C4-2B (cell line): Measurements from ENCODE around the gene SYT7.

Source experiments
- ZFX ChIP-seq: fragments of 450-650 bp; IDR thresholded peaks from 2 replicates; pipeline ENCODE4 v1.6.1; 2017
- TF ChIP-seq, protein P1 (sequence below): fragments of 450-650 bp; conservative IDR thresholded peaks from 2 replicates; pipeline ENCODE4 v1.5.1; 2017; ENCODE audit warnings: mild to moderate bottlenecking

DNA sequence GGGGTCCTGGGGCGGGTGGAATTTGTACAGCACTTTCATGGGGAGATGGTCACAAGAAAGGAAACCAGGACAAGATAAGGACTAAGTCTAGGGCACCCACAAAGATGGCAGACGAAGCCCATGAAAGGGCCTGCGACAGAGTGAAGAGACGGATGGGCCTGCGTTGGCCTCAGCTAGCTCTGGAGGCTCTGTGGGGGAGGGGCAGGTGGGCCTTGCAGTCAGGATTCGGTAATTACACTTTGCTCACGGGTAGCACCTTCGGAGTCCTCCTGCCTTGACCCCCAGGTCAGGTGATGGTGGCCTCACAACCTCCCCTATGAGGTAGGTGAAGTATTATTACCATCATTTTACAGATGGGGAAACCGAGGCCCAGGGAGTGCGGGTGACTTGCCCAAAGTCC, 65.2 kb downstream of the SYT7 start:
- TF ChIP-seq, protein P1, sequence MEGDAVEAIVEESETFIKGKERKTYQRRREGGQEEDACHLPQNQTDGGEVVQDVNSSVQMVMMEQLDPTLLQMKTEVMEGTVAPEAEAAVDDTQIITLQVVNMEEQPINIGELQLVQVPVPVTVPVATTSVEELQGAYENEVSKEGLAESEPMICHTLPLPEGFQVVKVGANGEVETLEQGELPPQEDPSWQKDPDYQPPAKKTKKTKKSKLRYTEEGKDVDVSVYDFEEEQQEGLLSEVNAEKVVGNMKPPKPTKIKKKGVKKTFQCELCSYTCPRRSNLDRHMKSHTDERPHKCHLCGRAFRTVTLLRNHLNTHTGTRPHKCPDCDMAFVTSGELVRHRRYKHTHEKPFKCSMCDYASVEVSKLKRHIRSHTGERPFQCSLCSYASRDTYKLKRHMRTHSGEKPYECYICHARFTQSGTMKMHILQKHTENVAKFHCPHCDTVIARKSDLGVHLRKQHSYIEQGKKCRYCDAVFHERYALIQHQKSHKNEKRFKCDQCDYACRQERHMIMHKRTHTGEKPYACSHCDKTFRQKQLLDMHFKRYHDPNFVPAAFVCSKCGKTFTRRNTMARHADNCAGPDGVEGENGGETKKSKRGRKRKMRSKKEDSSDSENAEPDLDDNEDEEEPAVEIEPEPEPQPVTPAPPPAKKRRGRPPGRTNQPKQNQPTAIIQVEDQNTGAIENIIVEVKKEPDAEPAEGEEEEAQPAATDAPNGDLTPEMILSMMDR: no peak
- TF ChIP-seq ZFX: no peak
